HL-60 (cell line): Measurements from ENCODE around the gene FBXO36.

ENCODE experiments used
- CTCF ChIP-seq: IDR thresholded peaks from one replicate; pipeline ENCODE4 v1.5.1; 2011; ENCODE audit warnings: low read length, control low read depth, inconsistent platforms; ENCODE audit not compliant: insufficient read depth
- POLR2AphosphoS5 ChIP-seq: IDR thresholded peaks from 2 replicates; pipeline ENCODE4 v1.6.1; 2012; ENCODE audit warnings: low read depth
- SPI1 ChIP-seq: IDR thresholded peaks from 2 replicates; pipeline ENCODE4 v1.6.1; 2012; ENCODE audit warnings: low read depth, mild to moderate bottlenecking, borderline replicate concordance

DNA sequence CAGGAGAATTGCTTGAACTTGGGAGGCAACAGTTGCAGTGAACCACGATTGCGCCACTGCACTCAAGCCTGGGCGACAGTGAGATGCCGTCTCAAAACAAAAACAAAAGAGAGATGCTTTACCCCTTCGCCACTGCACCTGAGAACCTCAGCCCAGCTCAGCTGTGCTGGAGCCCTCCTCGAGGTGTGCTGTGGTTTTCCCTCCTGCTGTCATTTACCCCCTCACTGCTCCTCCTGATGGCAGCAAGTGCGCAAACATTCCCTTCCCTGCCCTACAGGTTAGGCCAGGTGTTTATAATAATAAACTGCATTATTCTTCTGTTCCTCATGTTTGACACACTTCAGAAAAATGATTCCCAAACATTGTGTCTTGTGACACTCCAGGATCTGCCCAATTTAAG lies 8.4 kb downstream of the FBXO36 start:
- no peak for TF ChIP-seq CTCF
- no peak for TF ChIP-seq POLR2AphosphoS5
- TF ChIP-seq SPI1, result no peak
